A673 (cell line): Measurements from ENCODE around the gene IRF6. TPM values are rescaled to one million over a fixed set of nuclear protein-coding genes. Genes with fewer than 3 reads are reported as not detected.

Experiments used
- BruUV-seq: library from RNA; stranded (reverse); fragments of 400-500 nt; replicated peaks from 2 replicates; lab custom pipeline; 2021; lab: Mats Ljungman, UMichigan
- CTCF ChIA-PET: fragments of 300-600 bp; sonication (Branson Sonifier 250); formaldehyde crosslinking; loops from one replicate; lab custom pipeline; 2022; ENCODE audit warnings: antibody characterized with exemption; lab: Charles Lee
- POLR2A ChIA-PET: fragments of 300-600 bp; sonication (Branson Sonifier 250); formaldehyde crosslinking; loops from one replicate; lab custom pipeline; 2022; ENCODE audit warnings: antibody characterized with exemption; ENCODE audit not compliant: low non-redundant PET; lab: Charles Lee
- DNase-seq: peaks from one replicate; pipeline ENCODE4 v3.0.0-alpha.2; 2015; ENCODE audit warnings: low spot score
- H3K27ac ChIP-seq: fragments of 200-600 bp; sonication (generic); 2 replicates; pipeline ENCODE4 v1.5.1; 2016; ENCODE audit warnings: mixed run types, low read depth, mild to moderate bottlenecking, mixed read lengths, antibody characterized with exemption, low read length; ENCODE audit not compliant: poor library complexity, severe bottlenecking
- H3K27me3 ChIP-seq: fragments of 200-600 bp; sonication (generic); replicated peaks from 2 replicates; pipeline ENCODE4 v1.6.1; 2017; ENCODE audit warnings: mixed run types, low read depth, mild to moderate bottlenecking, mixed read lengths, antibody characterized with exemption, low read length; ENCODE audit not compliant: insufficient read depth, poor library complexity
- H3K36me3 ChIP-seq: fragments of 200-600 bp; sonication (generic); 2 replicates; pipeline ENCODE4 v1.6.1; 2016; ENCODE audit warnings: mixed run types, mild to moderate bottlenecking, mixed read lengths, antibody characterized with exemption, low read length; ENCODE audit not compliant: insufficient read depth, poor library complexity, severe bottlenecking
- H3K4me1 ChIP-seq: fragments of 200-600 bp; sonication (generic); 2 replicates; pipeline ENCODE4 v1.6.1; 2017; ENCODE audit warnings: mixed run types, mild to moderate bottlenecking, mixed read lengths, antibody characterized with exemption, low read length; ENCODE audit not compliant: insufficient read depth, poor library complexity, severe bottlenecking
- H3K4me3 ChIP-seq: fragments of 200-600 bp; sonication (generic); 2 replicates; pipeline ENCODE4 v1.5.1; 2016; ENCODE audit warnings: low read depth, mixed run types, mild to moderate bottlenecking, mixed read lengths, low read length; ENCODE audit not compliant: poor library complexity, severe bottlenecking
- H3K9me3 ChIP-seq: fragments of 200-600 bp; sonication (generic); 2 replicates; pipeline ENCODE4 v1.6.1; 2016; ENCODE audit warnings: mixed run types, low read depth, mild to moderate bottlenecking, mixed read lengths, antibody characterized with exemption, low read length; ENCODE audit not compliant: poor library complexity, severe bottlenecking
- CTCF ChIP-seq: fragments of 300-800, 200-600 bp; sonication (generic); conservative IDR thresholded peaks from 2 replicates; pipeline ENCODE4 v1.5.1; 2017; ENCODE audit warnings: low read depth, mild to moderate bottlenecking, antibody characterized with exemption, low read length, moderate library complexity, mixed read lengths
- EZH2 ChIP-seq: fragments of 200-600 bp; sonication (generic); IDR thresholded peaks from 2 replicates; pipeline ENCODE4 v1.6.1; 2017; ENCODE audit warnings: borderline replicate concordance, low read depth, mild to moderate bottlenecking, mixed read lengths, antibody characterized with exemption, low read length; ENCODE audit not compliant: poor library complexity, severe bottlenecking
- intact Hi-C: fragments of 100-400 bp; cut with micrococcal nuclease; formaldehyde crosslinking; loops from one replicate; pipeline ENCODE4 v1.10.0; 2022; ENCODE audit not compliant: unreplicated experiment
- total RNA-seq: library from RNA; stranded (reverse); gene quantifications from 2 replicates; pipeline ENCODE4 v1.2.3, GENCODE V29; 2021

IRF6 gene
- total RNA-seq, 1 experiment from 2014 or later = 0.17 TPM

GRCh38 chr1:209767706-209768105 is 38.2 kb downstream of the IRF6 start:
- ChIA-PET CTCF (no interaction called here), POLR2A (no interaction called here)
- BruUV-seq = no TSS peak
- Histone ChIP-seq H3K27me3 (no peaks in the 10 kb centered on the region), H3K9me3 (no peaks in the 10 kb centered on the region), H3K36me3 (no peaks in the 10 kb centered on the region), H3K27ac (peak overlapping the region; percentile 89), H3K4me1 (peaks cover 37% of the 10 kb centered on the region), H3K4me3 (no peak overlapping the region)
- intact Hi-C loops = loop anchor here (2.0 kb wide), 1 partner anchor 139 kb away; no protein-coding TSS in a partner anchor
- DNase-seq = no peak
- TF ChIP-seq EZH2 (no peak), CTCF (no peak)

GRCh38 chr1:209767096-209767495 is 38.8 kb downstream of the IRF6 start:
- BruUV-seq = no TSS peak
- ChIA-PET CTCF (no interaction called here), POLR2A (no interaction called here)
- Histone ChIP-seq H3K27ac (no peak overlapping the region), H3K9me3 (no peaks in the 10 kb centered on the region), H3K4me3 (no peak overlapping the region), H3K27me3 (no peaks in the 10 kb centered on the region), H3K4me1 (peaks cover 37% of the 10 kb centered on the region), H3K36me3 (no peaks in the 10 kb centered on the region)
- DNase-seq = no peak
- no peak for TF ChIP-seq CTCF
- no peak for TF ChIP-seq EZH2
- intact Hi-C loops = no loop called here

- Histone ChIP-seq H3K36me3 (no peaks in the 10 kb centered on the region), H3K27ac (no peak overlapping the region), H3K4me1 (peaks cover 37% of the 10 kb centered on the region), H3K4me3 (no peak overlapping the region), H3K9me3 (no peaks in the 10 kb centered on the region), H3K27me3 (no peaks in the 10 kb centered on the region)
- intact Hi-C loops = no loop called here
- ChIA-PET CTCF (no interaction called here), POLR2A (no interaction called here)
- TF ChIP-seq CTCF (no peak), EZH2 (no peak)
- DNase-seq = no peak
- BruUV-seq = no TSS peak
These were observed 39.9 kb downstream of the IRF6 start for GRCh38 chr1:209766051-209766450.
